ENCODE data around the gene NFYC. TPM values are rescaled to one million over a fixed set of nuclear protein-coding genes. Genes with fewer than 3 reads are reported as not detected.

NFYC gene
- polyA plus RNA-seq, 1 of the 3 experiments (the other 2 are of a cell fraction), result 72.4 TPM

- Histone ChIP-seq H3K4me1 (ENCODE audit: control insufficient read depth in 1 of 2, insufficient read depth in 2 of 2, low read depth in 1 of 2, low read length in 1 of 2) (no peaks in the 10 kb centered on the region), H3K36me3 (replicated peaks in 1 of 2; ENCODE audit: control insufficient read depth in 1 of 2, insufficient read depth in 2 of 2, low read length in 1 of 2) (peaks cover 72 to 77% of the 10 kb centered on the region in 2 experiments), H2AFZ (ENCODE audit: low read depth) (no peak overlapping the region), H3K9me3 (no peaks in the 10 kb centered on the region), H3K27me3 (ENCODE audit: insufficient read depth) (no peaks in the 10 kb centered on the region), H3K4me3 (ENCODE audit: low read depth in 2 of 2, low read length in 1 of 2) (no peak overlapping the region), H3K79me2 (ENCODE audit: insufficient read depth) (peaks cover 6% of the 10 kb centered on the region; the same call in 1 of the 2 replicates), H3K27ac (ENCODE audit: low read depth in 2 of 2, low read length in 1 of 2) (no peak overlapping the region), H3K9ac (no peak overlapping the region), H3F3A (replicated peaks; ENCODE audit: insufficient read depth) (no peaks in the 10 kb centered on the region), H4K20me1 (ENCODE audit: insufficient read depth) (no peaks in the 10 kb centered on the region), H3K4me2 (no peak overlapping the region), H3K9me2 (no peaks in the 10 kb centered on the region)
- POLR2A ChIA-PET, result no interaction called here
- TF ChIP-seq ZBTB33 (IDR thresholded peaks at IDR 0.05; ENCODE audit: borderline replicate concordance, low read depth), result no peak
- no peak for TF ChIP-seq USF1 (IDR thresholded peaks at IDR 0.05; ENCODE audit: borderline replicate concordance, low read depth)
- TF ChIP-seq RXRA (IDR thresholded peaks at IDR 0.05; ENCODE audit: borderline replicate concordance, low read depth), result no peak
- TF ChIP-seq GABPA (IDR thresholded peaks at IDR 0.05; ENCODE audit: low read depth), result no peak
- TF ChIP-seq MEF2A (IDR thresholded peaks at IDR 0.05; ENCODE audit: borderline replicate concordance, low read depth), result no peak
- no peak for TF ChIP-seq SIN3A (IDR thresholded peaks at IDR 0.05; ENCODE audit: borderline replicate concordance, low read depth, low read length)
- TF ChIP-seq, protein P1, sequence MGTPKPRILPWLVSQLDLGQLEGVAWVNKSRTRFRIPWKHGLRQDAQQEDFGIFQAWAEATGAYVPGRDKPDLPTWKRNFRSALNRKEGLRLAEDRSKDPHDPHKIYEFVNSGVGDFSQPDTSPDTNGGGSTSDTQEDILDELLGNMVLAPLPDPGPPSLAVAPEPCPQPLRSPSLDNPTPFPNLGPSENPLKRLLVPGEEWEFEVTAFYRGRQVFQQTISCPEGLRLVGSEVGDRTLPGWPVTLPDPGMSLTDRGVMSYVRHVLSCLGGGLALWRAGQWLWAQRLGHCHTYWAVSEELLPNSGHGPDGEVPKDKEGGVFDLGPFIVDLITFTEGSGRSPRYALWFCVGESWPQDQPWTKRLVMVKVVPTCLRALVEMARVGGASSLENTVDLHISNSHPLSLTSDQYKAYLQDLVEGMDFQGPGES (IDR thresholded peaks at IDR 0.05; ENCODE audit: low read depth, low read length), result no peak
- TF ChIP-seq TEAD4 (IDR thresholded peaks at IDR 0.05; ENCODE audit: borderline replicate concordance, insufficient read depth), result no peak
- TF ChIP-seq FOXM1 (IDR thresholded peaks at IDR 0.05; ENCODE audit: low read depth), result no peak
- no peak for TF ChIP-seq YY1 (IDR thresholded peaks at IDR 0.05; ENCODE audit: low read depth)
- TF ChIP-seq POLR2AphosphoS5 (IDR thresholded peaks at IDR 0.05; ENCODE audit: low read depth, low read length), result no peak
- TF ChIP-seq FOSL2 (IDR thresholded peaks at IDR 0.05; ENCODE audit: borderline replicate concordance, low read depth), result no peak
- no peak for TF ChIP-seq CHD2 (IDR thresholded peaks at IDR 0.05; ENCODE audit: low read length, partially characterized antibody)
- TF ChIP-seq TCF12 (IDR thresholded peaks at IDR 0.05), result no peak
- no peak for DNase-seq
- 98% methylated on average over 2 of the region's 2 CpGs for WGBS (ENCODE audit: low lambda C conversion rate)
- CTCF ChIA-PET, result interaction anchor here (0.9 to 3.8 kb wide), 2 partner anchors 23 to 99 kb away, joined by 4 to 19 read pairs; no protein-coding TSS in a partner anchor
These were observed 59.0 kb downstream of the NFYC start for GRCh38 chr1:40750451-40750908.

DNA sequence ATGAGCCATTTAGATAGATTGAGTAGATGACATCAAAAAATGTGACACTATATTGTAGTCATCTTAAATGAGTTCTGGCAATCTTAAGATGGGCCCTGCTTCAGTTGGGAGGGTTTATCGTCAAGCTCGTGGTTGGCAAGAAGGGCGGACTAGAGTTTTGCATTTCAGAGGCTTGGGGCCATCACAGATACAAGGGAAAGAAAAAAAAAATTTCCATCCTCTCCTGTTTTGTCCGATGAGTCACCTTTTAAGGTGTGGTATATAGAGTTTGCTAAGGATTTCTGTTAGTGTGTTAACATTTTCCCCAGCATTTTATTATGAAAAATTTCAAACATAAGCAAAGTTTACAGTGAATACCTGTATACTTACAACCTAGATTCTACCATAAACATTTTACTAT is 60.3 kb downstream of the NFYC start:
- H3F3A ChIP-seq (replicated peaks; ENCODE audit: insufficient read depth), result no peaks in the 10 kb centered on the region
- no peak overlapping the region for H3K4me3 ChIP-seq (ENCODE audit: low read depth in 2 of 2, low read length in 1 of 2)
- DNase-seq, result no peak
- no peak overlapping the region for H3K9ac ChIP-seq
- POLR2A ChIA-PET, result no interaction called here
- H4K20me1 ChIP-seq (ENCODE audit: insufficient read depth), result no peaks in the 10 kb centered on the region
- 0 out of 2 replicates have a peak, but pooled peaks cover 6% of the 10 kb centered on the region for H3K79me2 ChIP-seq (ENCODE audit: insufficient read depth)
- no peaks in the 10 kb centered on the region for H3K4me1 ChIP-seq (ENCODE audit: control insufficient read depth in 1 of 2, insufficient read depth in 2 of 2, low read depth in 1 of 2, low read length in 1 of 2)
- H2AFZ ChIP-seq (ENCODE audit: low read depth), result no peak overlapping the region
- no peak overlapping the region for H3K4me2 ChIP-seq
- WGBS (ENCODE audit: low lambda C conversion rate), result 96% methylated on average over 4 of the region's 4 CpGs
- H3K9me2 ChIP-seq, result no peaks in the 10 kb centered on the region
- peaks cover 73 to 86% of the 10 kb centered on the region in 2 experiments for H3K36me3 ChIP-seq (replicated peaks in 1 of 2; ENCODE audit: control insufficient read depth in 1 of 2, insufficient read depth in 2 of 2, low read length in 1 of 2)
- no peaks in the 10 kb centered on the region for H3K9me3 ChIP-seq
- no peak overlapping the region for H3K27ac ChIP-seq (ENCODE audit: low read depth in 2 of 2, low read length in 1 of 2)
- H3K27me3 ChIP-seq (ENCODE audit: insufficient read depth), result no peaks in the 10 kb centered on the region
- CTCF ChIA-PET, result interaction anchor here (3.8 kb wide), 1 partner anchor 22 kb away, joined by 19 read pairs; no protein-coding TSS in a partner anchor
- no peak for TF ChIP-seq FOXJ3 (CRISPR knock-in tag; IDR thresholded peaks at IDR 0.05)
- TF ChIP-seq TAF1 (IDR thresholded peaks at IDR 0.05; ENCODE audit: borderline replicate concordance, low read depth, low read length), result no peak
- no peak for TF ChIP-seq NFIC (IDR thresholded peaks at IDR 0.05; ENCODE audit: borderline replicate concordance)
- no peak for TF ChIP-seq SMC3 (IDR thresholded peaks at IDR 0.05; ENCODE audit: low read depth, low read length)
- TF ChIP-seq, protein P1 (IDR thresholded peaks at IDR 0.05; ENCODE audit: low read depth, low read length), result no peak
- no peak for TF ChIP-seq GABPA (IDR thresholded peaks at IDR 0.05; ENCODE audit: low read depth)
- TF ChIP-seq GATA2 (CRISPR knock-in tag; IDR thresholded peaks at IDR 0.05), result no peak
- no peak for TF ChIP-seq YY1 (IDR thresholded peaks at IDR 0.05; ENCODE audit: low read depth)
- TF ChIP-seq EZH2phosphoT487 (IDR thresholded peaks at IDR 0.05; ENCODE audit: borderline replicate concordance, low read depth), result no peak
- no peak for TF ChIP-seq FOXM1 (IDR thresholded peaks at IDR 0.05; ENCODE audit: low read depth)
- TF ChIP-seq TCF12 (IDR thresholded peaks at IDR 0.05), result no peak

All from SK-N-SH (cell line).